HT1080 (cell line): Measurements from ENCODE around the gene MEDAG. TPM values are rescaled to one million over a fixed set of nuclear protein-coding genes. Genes with fewer than 3 reads are reported as not detected.

ENCODE experiments used
- DNase-seq: peaks from one replicate; pipeline ENCODE4 v3.0.0-alpha.2; 2015; ENCODE audit warnings: low read depth
- polyA plus RNA-seq, 2 experiments: library from polyadenylated mRNA; depleted of rRNA; stranded (reverse); fragments of >200 nt; gene quantifications; 2 replicates each; pipeline ENCODE4 v1.2.3, GENCODE V29; 2015
- total RNA-seq: library from RNA; depleted of rRNA; stranded (reverse); fragments of >200 nt; shearing (Covaris generic); gene quantifications from 2 replicates; pipeline ENCODE4 v1.2.3, GENCODE V29; 2014; rRNA removed

MEDAG gene
- total RNA-seq = not detected in 2 replicates
- not detected in 2 replicates for polyA plus RNA-seq (2015; cell fraction: cytosol; rRNA removed)
- not detected in 2 replicates for polyA plus RNA-seq (2015; cell fraction: nucleus; rRNA removed)

DNA sequence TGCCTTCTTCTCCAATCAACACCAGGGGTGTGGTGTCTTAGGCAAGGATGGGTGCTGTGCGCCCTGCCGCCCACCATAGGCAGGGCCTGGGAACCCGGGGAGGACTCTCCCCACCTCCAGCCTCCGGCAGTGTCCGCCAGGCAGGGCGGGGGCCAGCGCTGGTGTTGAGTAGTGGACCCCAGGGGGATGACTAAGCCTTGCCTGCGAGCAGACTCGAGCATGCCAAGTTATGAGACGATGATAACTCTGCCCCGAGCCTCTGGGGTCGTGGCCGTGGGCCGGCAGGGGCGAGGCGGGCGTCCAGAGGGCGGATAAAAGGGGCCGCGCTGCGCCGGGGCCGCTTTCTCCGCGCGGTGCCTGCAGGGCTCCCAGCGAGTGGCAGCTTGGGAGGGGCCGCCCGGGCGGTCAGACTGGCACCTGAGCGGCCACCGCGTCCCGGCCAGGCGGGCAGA, at the start of gene MEDAG:
Gene MEDAG (plus strand): TSS at position 340 of the 452 bp plus-strand sequence. CDS start 245 bp downstream, outside the sequence.
- no peak for DNase-seq

DNA sequence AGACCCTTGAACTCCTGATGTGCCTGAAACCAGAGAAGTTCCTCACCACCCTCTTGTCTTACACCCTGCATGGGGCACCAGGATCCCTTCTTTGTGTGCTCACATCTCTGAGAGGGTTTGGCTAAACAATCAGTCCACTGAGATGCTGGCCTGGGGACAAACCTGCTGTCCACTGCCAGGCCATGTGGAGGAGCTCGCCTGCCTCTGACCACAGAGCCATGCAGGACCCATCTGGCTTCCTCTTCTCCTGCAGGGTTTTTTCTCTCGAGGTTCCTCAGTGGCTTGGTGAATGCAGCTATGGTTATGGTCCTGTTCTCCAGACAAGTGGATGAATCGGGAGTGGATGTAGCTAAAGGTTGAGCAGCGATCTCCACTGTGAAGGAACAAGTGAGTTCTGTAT, 49.1 kb upstream of the MEDAG start:
- DNase-seq = no peak

DNA sequence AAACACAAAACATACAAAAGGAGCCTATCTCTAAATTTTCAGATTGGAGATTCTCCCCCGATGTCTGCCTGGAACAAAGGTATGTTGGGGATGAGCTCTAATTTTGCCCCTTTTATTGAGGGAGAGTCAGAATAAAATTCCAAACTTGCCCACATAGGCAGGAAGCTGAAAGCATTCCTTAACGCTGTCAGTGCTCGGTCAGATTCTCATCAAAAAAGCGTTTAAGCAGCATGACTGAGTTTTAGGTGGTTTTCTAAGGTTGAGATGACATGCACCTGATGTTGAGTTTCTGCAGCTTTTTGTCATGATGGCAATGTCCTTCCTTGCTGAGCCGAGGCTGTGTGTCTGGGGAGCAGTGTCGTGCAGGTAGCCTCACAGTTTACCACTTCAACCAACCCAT, 48.4 kb upstream of the MEDAG start:
- DNase-seq = no peak

DNA sequence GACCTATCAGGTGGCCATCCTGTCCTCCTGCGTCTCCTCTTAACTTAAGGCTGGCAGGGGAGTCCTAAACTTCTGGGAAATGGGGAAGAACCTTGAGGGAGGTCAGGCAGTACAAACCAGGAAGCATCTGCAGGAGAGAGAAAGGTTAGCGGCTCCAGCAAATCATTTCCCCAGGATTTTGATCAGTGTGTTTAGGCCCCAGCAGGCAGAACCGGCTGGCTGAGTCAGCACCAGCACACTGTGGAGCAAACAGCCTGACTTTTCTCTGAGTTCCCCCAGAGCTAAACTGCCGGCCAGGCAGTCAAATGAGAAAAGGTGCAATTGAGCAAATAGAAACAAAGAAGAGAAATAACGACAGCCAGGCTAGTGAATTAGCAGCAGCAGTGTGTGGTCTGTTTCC, 46.7 kb upstream of the MEDAG start:
- no peak for DNase-seq

DNA sequence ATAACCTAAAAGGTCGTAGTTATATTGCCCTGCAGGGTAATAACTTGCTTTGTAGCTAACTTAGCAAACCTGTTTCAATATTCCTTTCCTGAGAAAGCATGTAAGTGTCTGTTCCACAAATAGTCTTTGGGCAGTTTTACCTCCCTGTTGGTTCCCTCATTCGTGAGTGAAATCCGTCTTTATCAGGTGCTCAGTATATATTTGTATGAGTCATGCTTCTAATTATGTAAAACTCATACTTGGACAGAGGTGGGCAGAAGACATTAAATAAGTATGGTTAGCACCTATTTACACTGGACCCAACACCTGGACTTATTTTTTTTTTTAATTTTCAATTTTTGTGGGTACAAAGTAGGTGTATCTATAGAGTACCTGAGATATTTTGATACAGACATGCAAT, 44.9 kb upstream of the MEDAG start:
- no peak for DNase-seq

DNA sequence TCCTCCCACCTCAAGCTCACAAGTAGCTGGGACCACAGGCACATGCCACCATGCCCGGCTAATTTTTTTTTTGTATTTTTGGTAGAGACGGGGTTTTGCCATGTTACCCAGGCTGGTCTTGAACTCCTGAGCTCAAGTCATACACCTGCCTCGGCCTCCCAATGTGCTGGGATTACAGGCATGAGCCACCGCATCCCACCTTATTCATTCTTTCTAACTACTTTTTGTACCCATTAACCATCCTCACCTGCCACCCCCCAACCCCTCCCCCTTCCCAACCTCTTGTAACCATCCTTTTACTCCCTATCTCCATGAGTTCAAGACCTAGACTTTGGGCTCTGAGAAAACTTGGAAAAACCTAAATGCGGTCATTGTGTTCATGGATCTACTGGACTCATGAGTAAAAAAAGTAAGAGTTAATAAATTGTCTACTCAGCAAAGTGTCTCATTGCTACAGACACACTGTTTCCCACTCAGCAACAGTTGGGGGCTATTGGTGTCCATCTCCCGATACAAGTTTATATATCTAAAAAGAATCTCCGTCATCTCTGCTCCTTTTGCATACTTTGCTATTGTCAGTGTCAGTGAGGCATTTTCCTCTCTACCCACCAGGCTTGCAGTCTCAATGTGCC, 44.1 kb upstream of the MEDAG start:
- DNase-seq = no peak

DNA sequence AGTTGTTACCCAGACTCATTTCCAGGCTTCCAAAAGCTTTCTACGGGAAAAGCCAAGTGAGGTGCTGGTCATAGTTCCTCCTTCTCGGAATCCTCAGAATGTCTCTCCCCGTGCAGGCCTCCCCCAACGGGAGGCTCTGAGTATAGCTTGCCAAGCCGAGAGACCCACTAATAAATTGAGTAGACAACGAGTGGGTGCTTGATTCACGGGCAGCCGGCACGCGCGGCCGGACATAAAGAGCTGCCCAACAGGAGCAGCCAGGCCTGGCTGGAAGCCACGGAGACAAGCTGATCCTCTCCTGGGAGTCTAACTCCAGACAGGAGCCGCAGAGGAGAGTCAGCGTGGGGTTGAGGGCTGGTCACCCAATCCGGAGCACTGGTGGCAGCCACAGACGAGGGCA, 43.4 kb upstream of the MEDAG start:
- no peak for DNase-seq

DNA sequence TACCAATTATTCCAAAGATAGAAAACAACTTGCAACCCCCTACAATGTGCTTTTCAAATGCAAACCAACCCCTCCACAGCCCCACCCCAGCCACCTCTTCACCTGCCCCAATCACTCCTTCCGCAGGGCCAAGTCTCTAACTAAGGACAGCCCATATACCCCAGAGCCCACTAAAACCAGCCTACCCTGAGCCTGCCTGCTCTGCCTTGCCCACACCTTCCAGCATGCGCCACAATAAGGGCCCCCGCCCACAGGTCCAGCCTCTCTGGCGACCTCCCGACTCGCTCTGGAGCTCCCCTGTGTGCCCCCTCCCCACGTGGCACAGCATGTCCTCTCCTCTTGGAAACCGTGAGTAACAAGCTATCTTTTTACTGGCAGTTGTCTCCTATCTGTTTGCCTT, 42.8 kb upstream of the MEDAG start:
- no peak for DNase-seq

DNA sequence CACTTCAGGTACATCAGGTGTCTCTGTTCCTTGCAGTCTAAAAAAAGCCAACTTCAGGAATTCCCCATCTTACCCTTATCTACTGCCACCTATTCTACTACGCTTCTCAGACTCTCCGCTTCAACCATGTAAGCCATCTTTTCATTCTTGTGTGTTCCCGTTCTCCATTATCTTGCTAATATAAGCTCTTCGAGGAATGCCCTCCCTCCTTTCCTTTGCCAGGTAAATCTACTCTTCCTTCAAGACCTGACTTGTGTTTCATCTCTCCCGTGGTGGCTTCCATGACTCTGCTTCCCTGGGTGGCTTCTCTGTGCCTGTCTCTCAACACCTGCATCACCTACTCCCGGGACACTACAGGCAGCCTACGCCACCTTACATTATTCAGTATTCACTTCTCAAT, 42.3 kb upstream of the MEDAG start:
- DNase-seq = no peak

DNA sequence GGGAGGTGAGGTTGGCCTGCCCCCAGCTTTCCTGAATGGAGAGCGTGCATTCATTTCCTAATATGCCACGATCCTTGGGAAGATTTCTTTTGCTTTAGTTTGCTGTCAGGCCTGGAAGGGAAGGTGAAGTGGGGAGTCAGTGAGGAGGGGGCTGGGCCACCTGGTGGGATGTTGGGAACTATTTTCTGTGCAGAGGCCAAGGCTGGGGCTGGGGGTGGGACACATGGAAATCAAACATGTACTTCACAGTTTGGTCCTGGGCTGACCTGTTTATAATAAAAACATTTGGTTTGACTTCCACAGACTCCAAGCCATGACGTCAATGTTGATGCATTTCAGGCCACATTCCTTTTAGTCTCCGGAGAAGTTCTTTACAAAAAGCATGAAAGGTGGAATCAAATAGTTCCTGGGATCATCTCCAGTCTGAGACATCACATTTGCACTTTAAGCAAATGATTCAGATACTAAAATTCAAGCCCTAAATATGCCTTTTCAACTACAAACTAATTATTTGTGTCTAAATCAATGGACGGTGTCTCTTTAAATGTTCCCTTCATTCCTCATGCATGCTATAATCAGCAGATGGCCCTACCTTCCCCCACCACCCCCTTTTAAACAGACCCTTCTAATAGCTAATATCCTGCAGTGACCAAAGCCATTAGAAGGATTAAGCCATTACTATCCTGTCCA, 41.5 kb upstream of the MEDAG start:
- peak; percentile 51 for DNase-seq

DNA sequence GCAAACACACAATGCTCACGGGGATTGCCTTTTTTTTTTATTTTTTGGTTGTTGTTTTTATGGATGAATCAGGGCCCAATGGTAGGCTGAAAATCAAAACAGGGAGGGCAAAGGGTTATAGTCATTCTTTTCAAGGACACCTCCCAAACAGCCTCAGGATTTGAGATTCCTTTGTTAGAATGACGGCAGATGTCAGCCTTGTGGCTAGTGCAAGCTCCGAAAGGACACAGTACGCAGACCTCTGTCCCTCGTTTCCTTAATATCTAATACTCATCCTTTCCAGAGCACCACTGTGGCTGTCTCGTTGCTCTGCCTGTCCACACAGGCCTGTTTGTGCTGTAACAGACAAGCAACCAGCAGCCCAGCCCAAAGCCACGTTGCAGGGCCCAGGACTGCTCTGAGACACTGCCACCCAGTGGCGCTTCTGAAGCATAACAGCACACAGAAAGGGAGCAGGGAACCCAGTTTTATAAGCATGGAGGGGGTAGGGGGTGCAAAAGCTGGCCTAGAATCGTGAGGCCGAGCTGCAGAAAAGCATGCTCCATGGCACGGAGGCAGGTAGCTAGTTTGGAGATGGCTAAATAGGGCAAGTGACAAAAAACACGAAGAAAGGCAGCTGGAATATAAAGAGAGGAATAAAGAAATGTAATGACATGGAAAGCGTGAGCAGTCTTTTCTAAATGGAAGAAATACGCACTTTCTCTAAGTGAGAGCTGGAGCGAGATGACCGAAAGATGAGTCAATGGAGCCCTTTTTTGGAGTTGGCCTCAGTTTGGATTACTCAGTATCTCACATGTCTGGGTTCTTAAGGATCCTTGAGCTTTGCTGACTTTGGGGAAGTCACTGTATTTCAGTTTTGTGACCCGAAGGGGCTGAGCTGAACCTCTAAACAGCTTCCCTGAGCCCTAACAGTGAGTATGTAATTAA, 40.7 kb upstream of the MEDAG start:
- DNase-seq = peak; percentile 88

DNA sequence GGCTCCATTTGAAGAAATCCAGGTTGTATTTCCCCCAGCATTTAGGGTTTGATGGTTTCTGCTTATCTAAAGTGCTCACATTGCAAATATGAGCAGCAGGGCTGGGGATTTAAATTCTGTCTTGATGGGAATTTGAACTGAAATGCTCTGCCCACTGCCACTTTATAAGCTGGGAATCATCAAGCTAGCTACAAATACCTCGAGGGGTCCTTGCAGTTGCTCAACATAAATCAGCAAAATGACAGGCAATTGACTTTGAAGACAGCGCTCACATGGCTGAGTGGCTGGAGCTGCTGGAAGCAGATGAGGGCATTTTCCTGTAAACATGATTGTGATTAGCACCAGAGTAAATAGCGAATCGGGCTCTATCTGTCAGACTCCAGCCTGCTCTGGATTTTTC, 39.4 kb upstream of the MEDAG start:
- no peak for DNase-seq

DNA sequence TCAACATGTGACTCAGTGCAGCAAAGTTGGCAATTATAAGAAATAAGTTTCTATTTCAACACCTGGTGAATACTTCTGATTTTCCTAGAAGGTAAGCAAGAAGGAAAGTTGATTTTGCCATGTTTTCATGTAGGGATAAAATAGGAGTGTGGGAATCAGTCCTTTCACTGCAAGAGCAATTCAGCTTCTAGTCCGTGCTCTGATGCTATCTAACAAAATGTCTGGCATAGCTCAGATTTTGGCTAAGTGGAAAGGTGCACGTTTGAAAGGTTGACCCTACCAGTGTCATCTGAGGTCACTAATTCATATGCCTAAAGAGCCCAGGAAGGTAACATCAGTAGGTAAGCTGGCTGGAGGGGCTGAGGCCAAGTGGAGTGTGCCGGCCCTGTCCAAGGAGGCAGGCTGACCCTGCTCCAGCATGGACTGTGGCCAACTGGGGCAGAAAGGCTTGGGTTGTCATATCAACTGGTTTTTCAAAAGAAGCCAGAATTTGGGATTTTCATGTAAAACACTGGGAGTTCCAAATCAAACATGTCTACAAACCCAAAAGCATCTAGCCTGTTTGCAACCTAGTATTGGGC, 38.9 kb upstream of the MEDAG start:
- no peak for DNase-seq

DNA sequence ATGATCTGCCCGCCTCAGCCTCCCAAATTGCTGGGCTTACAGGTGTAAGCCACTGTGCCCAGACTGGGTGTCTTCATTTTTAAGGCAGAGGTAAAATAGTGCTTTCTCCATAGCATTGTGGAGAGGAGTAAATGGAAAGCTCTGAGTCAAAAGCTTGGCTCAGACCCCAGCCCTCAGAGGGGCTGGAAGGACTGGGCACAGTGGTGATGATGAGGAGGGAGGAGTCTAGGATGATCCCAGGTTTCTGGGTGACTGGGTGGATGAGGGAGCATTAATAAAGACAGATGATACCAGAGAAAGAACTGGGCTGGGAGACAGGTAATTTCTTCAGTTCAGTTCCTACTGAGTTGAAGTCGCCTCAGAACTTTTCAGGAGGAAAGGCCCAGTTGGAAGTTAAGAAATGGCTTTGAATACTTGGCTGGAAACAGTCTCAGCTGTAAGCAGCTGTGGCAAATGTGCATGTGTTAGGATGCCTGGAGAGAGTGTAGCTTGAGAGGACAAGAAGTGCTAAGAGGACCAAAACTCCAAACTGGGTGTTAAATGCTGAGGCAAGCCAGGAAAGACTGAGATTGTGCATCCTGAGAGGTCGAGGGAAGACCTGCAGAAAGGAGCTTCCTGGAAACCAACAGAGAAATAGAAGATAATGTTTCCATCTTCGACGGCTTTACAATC, 37.1 kb upstream of the MEDAG start:
- no peak for DNase-seq

DNA sequence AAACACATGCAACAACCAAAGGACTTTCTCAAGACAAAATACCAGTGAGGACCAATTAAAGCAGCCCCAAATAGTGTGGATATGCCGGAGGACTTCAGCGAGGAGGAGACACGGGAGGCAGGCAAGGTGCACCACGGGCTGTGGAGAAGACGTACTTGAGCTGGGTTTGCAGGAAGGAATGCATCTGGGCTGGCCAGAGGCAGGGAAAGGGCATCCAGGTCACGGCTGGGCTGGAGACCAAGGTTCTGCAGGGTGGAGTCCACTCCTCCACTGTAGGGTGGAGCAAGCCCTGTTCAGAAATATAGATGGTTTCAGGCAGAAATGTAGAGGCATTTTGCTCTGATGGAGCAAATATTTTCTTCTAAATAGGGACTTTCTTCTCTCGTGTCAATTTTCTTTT, 36.6 kb upstream of the MEDAG start:
- DNase-seq = no peak

DNA sequence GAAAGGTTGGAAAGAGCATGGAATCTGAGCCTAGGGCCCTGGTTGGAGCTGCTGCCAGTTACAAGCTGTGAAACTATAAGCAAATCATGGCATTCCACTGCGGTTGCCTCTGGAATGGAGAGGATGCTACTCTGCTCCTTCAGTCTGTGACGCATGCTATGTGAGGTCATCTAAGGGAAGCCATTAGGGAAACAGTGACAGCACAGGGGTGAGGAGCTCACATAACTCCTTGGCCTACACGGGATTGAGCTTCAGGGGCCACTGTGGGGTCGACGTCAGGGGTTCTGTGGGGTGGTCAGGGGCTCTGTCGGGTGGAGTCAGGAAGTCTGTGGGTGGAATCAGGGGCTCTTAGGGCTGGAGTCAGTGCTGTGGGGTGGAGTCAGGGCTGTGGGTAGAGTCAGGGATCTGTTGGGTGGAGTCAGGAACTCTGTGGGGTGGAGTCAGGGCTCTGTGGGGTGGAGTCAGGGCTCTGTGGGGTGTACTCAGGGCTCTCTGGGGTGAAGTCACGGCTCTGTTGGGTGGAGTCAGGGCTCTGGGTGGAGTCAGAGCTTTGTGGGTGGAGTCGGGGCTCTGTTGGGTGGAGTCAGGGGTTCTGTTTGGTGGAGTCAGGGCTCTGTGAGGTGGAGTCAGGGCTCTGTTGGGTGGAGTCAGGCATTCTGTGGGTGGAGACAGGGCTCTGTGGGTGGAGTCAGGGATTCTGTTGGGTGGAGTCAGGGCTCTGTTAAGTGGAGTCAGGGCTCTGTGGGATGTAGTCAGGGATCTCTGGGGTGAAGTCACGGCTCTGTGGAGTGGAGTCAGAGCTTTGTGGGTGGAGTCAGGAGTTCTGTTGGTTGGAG, 35.8 kb upstream of the MEDAG start:
- peak; percentile 100 for DNase-seq

DNA sequence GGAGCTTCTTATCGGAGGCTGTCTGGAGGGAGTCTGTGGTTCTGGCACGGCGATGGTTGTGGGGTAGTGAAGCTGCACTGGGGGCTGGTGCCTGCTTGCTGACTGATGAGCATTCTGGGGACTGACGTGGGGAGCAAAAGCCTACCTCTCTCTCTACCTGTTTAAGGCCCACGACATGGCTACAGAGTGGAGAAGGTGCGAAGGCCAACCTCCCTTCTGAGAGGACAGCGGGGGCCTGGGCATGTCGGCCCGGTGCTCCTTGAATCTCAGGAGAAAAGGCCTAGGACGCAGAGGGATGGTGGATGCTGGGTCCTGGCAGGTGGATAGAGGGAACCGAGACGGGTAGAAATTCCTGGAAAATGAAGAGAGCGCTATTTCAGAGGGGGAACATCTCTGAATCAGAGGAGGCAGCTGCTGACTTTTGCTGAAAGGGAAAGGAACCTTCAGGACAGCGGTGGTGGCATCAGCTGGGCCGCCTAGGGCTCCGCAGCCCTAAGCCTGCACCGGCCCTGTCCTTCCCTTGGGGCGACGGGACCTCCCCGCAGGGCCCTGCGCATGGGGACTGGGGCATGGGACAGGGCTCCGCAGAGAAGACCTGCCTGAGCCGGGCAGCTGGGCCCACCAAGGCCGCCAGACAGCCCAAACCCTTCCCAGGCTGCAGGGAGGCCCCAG, 35.0 kb upstream of the MEDAG start:
- DNase-seq = no peak

DNA sequence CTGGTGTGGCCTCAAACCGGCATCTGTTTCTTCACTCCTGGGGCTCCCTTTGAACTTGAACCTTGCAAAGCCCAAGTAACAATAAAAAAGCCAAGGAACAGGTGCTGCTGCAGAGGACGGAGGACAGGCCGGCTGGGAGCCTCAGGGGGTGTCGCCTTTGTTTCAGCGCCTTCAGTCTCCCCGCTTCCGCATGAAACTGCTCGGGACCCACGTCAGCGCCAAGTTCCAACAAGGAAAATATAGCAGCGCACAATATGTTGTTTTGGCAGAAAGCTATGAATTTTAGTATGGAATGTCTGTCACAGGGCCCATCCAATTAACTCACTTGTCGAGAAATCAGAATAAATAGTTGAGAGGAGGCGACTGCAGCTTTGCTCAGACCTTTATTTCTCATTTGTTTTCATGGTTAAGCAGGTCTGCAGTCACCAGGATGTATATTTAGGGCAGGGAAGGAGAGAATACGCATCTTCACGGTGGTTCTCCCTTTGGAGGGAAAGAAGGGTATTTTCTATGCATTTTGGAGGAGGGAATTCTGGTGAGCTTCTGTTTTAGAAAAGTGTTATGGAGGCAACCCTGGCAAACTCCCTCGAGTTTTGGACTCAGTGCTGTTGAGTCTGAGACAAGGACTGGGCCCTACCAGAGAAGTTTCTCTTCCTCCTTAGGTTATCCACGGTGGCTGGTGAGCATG, 34.3 kb upstream of the MEDAG start:
- DNase-seq = no peak

DNA sequence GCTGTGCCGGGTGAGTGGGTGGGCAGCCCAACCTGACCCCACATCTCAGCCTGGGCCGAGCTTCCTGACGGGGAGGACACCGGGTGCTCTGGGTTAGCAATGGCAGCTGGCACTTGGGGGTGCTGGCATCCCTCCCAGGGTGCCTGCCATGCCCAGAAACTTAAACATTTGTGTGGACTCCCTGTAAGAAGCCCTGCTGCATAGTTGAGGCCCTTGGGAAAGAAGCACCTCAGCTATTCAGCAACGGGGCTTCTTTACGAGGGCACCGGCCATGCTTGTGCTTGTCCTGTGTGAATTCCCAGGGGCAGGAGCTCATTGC, 33.8 kb upstream of the MEDAG start:
- DNase-seq = no peak
